ENCODE measurements around the gene MOCS1. TPM values are rescaled to one million over a fixed set of nuclear protein-coding genes. Genes with fewer than 3 reads are reported as not detected.

The MOCS1 gene
- polyA plus RNA-seq, 3 donors: 0.05 to 0.26 (median 0.12) TPM

- Histone ChIP-seq H3K27me3 (ENCODE audit: control insufficient read depth in 2 of 2, insufficient read depth in 2 of 2, low read length in 2 of 2) (peaks cover 10 to 18% of the 10 kb centered on the region in 2 donors), H3K4me1 (ENCODE audit: control insufficient read depth in 1 of 2, insufficient read depth in 2 of 2, low read length in 2 of 2) (peaks cover 0 to 3% of the 10 kb centered on the region in 2 donors), H3K27ac (ENCODE audit: low read depth in 1 of 2, low read length in 2 of 2) (no peak overlapping the region), H3K79me2 (ENCODE audit: insufficient read depth, low read length) (no peaks in the 10 kb centered on the region), H3K9me3 (replicated peaks in 1 of 2; ENCODE audit: control insufficient read depth in 1 of 2, insufficient read depth in 1 of 2, low read length in 2 of 2) (no peaks in the 10 kb centered on the region), H3K4me3 (replicated peaks in 1 of 3; ENCODE audit: low read depth in 2 of 3, low read length in 3 of 3) (no peak overlapping the region), H3K9ac (ENCODE audit: insufficient read depth, low read length, poor library complexity, severe bottlenecking) (no peak overlapping the region), H4K20me1 (ENCODE audit: insufficient read depth, low read length) (no peaks in the 10 kb centered on the region), H3K4me2 (replicated peaks; ENCODE audit: extremely low read depth, low read length, poor library complexity, severe bottlenecking) (no peak overlapping the region), H2AFZ (ENCODE audit: insufficient read depth, low read depth, low read length, poor library complexity, severe bottlenecking) (no peak overlapping the region), H3K36me3 (replicated peaks in 1 of 2; ENCODE audit: control insufficient read depth in 1 of 2, insufficient read depth in 2 of 2, low read length in 2 of 2) (no peaks in the 10 kb centered on the region)
- H3K27me3 Mint-ChIP-seq (ENCODE audit: low read depth in 3 of 3): peaks cover 16 to 25% (median 19%) of the 10 kb centered on the region in 3 donors
- no peak for DNase-seq
- TF ChIP-seq CTCF (IDR thresholded peaks at IDR 0.05): no peak
- no peaks in the 10 kb centered on the region for H3K4me1 Mint-ChIP-seq
- no peak overlapping the region for H3K27ac Mint-ChIP-seq
- 41% methylated on average over 8 of the region's 9 CpGs for WGBS (ENCODE audit: insufficient coverage)
- no peaks in the 10 kb centered on the region for H3K36me3 Mint-ChIP-seq
- intact Hi-C loops (cut with micrococcal nuclease): no loop called here
- no peak overlapping the region for H3K4me3 Mint-ChIP-seq
- H3K9me3 Mint-ChIP-seq: peaks cover 0 to 7% (median 2%) of the 10 kb centered on the region in 7 donors
Observed at GRCh38 chr6:39929039-39929732, 5.1 kb downstream of the MOCS1 start.

GRCh38 chr6:39927159-39927558, 7.1 kb downstream of the MOCS1 start:
- Histone ChIP-seq H3K4me3 (replicated peaks in 1 of 3; ENCODE audit: low read depth in 2 of 3, low read length in 3 of 3) (no peak overlapping the region), H3K4me1 (ENCODE audit: control insufficient read depth in 1 of 2, insufficient read depth in 2 of 2, low read length in 2 of 2) (no peaks in the 10 kb centered on the region), H2AFZ (ENCODE audit: insufficient read depth, low read depth, low read length, poor library complexity, severe bottlenecking) (no peak overlapping the region), H3K9me3 (replicated peaks in 1 of 2; ENCODE audit: control insufficient read depth in 1 of 2, insufficient read depth in 1 of 2, low read length in 2 of 2) (no peaks in the 10 kb centered on the region), H3K79me2 (ENCODE audit: insufficient read depth, low read length) (no peaks in the 10 kb centered on the region), H3K9ac (ENCODE audit: insufficient read depth, low read length, poor library complexity, severe bottlenecking) (no peak overlapping the region), H3K27me3 (ENCODE audit: control insufficient read depth in 2 of 2, insufficient read depth in 2 of 2, low read length in 2 of 2) (no peaks in the 10 kb centered on the region), H3K36me3 (replicated peaks in 1 of 2; ENCODE audit: control insufficient read depth in 1 of 2, insufficient read depth in 2 of 2, low read length in 2 of 2) (no peaks in the 10 kb centered on the region), H3K27ac (ENCODE audit: low read depth in 1 of 2, low read length in 2 of 2) (no peak overlapping the region), H3K4me2 (replicated peaks; ENCODE audit: extremely low read depth, low read length, poor library complexity, severe bottlenecking) (no peak overlapping the region), H4K20me1 (ENCODE audit: insufficient read depth, low read length) (no peaks in the 10 kb centered on the region)
- WGBS (ENCODE audit: insufficient coverage): 80% methylated on average over 2 of the region's 11 CpGs
- H3K27me3 Mint-ChIP-seq (ENCODE audit: low read depth in 3 of 3): peaks cover 5 to 9% (median 8%) of the 10 kb centered on the region in 3 donors
- peaks cover 0 to 4% (median 1%) of the 10 kb centered on the region in 7 donors for H3K9me3 Mint-ChIP-seq
- H3K27ac Mint-ChIP-seq: no peak overlapping the region
- no peak for DNase-seq
- intact Hi-C loops (cut with micrococcal nuclease): no loop called here
- H3K4me1 Mint-ChIP-seq: no peaks in the 10 kb centered on the region
- no peak for TF ChIP-seq CTCF (IDR thresholded peaks at IDR 0.05)
- no peaks in the 10 kb centered on the region for H3K36me3 Mint-ChIP-seq
- H3K4me3 Mint-ChIP-seq: no peak overlapping the region
